GM23338 (cell line): ENCODE results near the gene CTDP1. TPM values are rescaled to one million over a fixed set of nuclear protein-coding genes. Genes with fewer than 3 reads are reported as not detected.

Source experiments
- ATAC-seq: fragments of 200-7000 bp; cut with Tn5 transposase; 3 replicates; pipeline ENCODE4 v1.9.1; 2020
- DNase-seq: peaks from one replicate; pipeline ENCODE4 v3.0.0-alpha.2; 2015; ENCODE audit warnings: low spot score
- H2AFZ ChIP-seq: fragments of 200-600 bp; sonication (generic); 2 replicates; pipeline ENCODE4 v1.8.0; 2016; ENCODE audit warnings: antibody characterized with exemption, mild to moderate bottlenecking, moderate library complexity
- H3F3A ChIP-seq: fragments of 200-600 bp; sonication (generic); replicated peaks from 2 replicates; pipeline ENCODE4 v1.8.0; 2017; ENCODE audit warnings: antibody characterized with exemption, mixed run types, low read depth
- H3K27ac ChIP-seq: fragments of 200-600 bp; sonication (generic); 2 replicates; pipeline ENCODE4 v1.6.1; 2016; ENCODE audit warnings: low read depth
- H3K27me3 ChIP-seq: fragments of 200-600 bp; sonication (generic); 2 replicates; pipeline ENCODE4 v1.8.0; 2016; ENCODE audit warnings: mild to moderate bottlenecking, mixed run types, moderate library complexity; ENCODE audit not compliant: insufficient read depth
- H3K36me3 ChIP-seq: fragments of 200-600 bp; sonication (generic); 2 replicates; pipeline ENCODE4 v1.8.0; 2016; ENCODE audit warnings: mild to moderate bottlenecking; ENCODE audit not compliant: insufficient read depth
- H3K4me1 ChIP-seq: fragments of 200-600 bp; sonication (generic); 2 replicates; pipeline ENCODE4 v1.8.0; 2016; ENCODE audit warnings: mild to moderate bottlenecking, moderate library complexity; ENCODE audit not compliant: insufficient read depth
- H3K4me2 ChIP-seq: fragments of 200-600 bp; sonication (generic); 2 replicates; pipeline ENCODE4 v1.7.1; 2017; ENCODE audit warnings: mixed run types
- H3K4me3 ChIP-seq: fragments of 200-600 bp; sonication (generic); 2 replicates; pipeline ENCODE4 v1.6.1; 2016; ENCODE audit warnings: mixed run types
- H3K79me2 ChIP-seq: fragments of 200-600 bp; sonication (generic); replicated peaks from 2 replicates; pipeline ENCODE4 v1.8.0; 2017; ENCODE audit warnings: mild to moderate bottlenecking; ENCODE audit not compliant: insufficient read depth
- H3K9me2 ChIP-seq: fragments of 200-600 bp; sonication (generic); 2 replicates; pipeline ENCODE4 v1.8.0; 2017; ENCODE audit not compliant: insufficient read depth
- H4K20me1 ChIP-seq: fragments of 200-600 bp; sonication (generic); replicated peaks from 2 replicates; pipeline ENCODE4 v1.8.0; 2017; ENCODE audit warnings: mild to moderate bottlenecking; ENCODE audit not compliant: insufficient read depth
- H3K27ac Mint-ChIP-seq: 2 replicates; pipeline ENCODE4 v1.8.0; 2020; ENCODE audit warnings: inconsistent platforms, mild to moderate bottlenecking, moderate library complexity, mixed read lengths
- H3K27me3 Mint-ChIP-seq: 3 replicates; pipeline ENCODE4 v1.8.0; 2022; ENCODE audit warnings: low read depth, mild to moderate bottlenecking, moderate library complexity, mixed read lengths, inconsistent platforms; ENCODE audit not compliant: insufficient read depth, poor library complexity
- H3K36me3 Mint-ChIP-seq: 3 replicates; pipeline ENCODE4 v1.8.0; 2021; ENCODE audit warnings: low read depth, mild to moderate bottlenecking, inconsistent platforms, moderate library complexity, mixed read lengths
- H3K4me1 Mint-ChIP-seq: 3 replicates; pipeline ENCODE4 v1.8.0; 2020; ENCODE audit warnings: mild to moderate bottlenecking, inconsistent platforms, mixed read lengths
- H3K4me3 Mint-ChIP-seq: 3 replicates; pipeline ENCODE4 v1.8.0; 2021; ENCODE audit warnings: moderate library complexity, mild to moderate bottlenecking, inconsistent platforms, mixed read lengths
- H3K9me3 Mint-ChIP-seq: 3 replicates; pipeline ENCODE4 v1.8.0; 2020; ENCODE audit warnings: moderate library complexity, mild to moderate bottlenecking, inconsistent platforms, mixed read lengths
- EZH2 ChIP-seq: fragments of 200-600 bp; sonication (generic); IDR thresholded peaks from one replicate; pipeline ENCODE4 v1.8.0; 2017; ENCODE audit warnings: antibody characterized with exemption, mild to moderate bottlenecking, low read depth; ENCODE audit not compliant: unreplicated experiment
- EZH2phosphoT487 ChIP-seq: fragments of 200-600 bp; sonication (generic); IDR thresholded peaks from one replicate; pipeline ENCODE4 v1.8.1; 2018; ENCODE audit warnings: antibody characterized with exemption; ENCODE audit not compliant: unreplicated experiment
- POLR2AphosphoS5 ChIP-seq: IDR thresholded peaks from 2 replicates; pipeline ENCODE4 v1.6.1; 2016; ENCODE audit warnings: antibody characterized with exemption, low read depth
- STAT1 ChIP-seq: IDR thresholded peaks from one replicate; pipeline ENCODE4 v1.6.1; 2016; ENCODE audit warnings: antibody characterized with exemption; ENCODE audit not compliant: unreplicated experiment
- ZNF114 ChIP-seq: fragments of 250-450 bp; sonication (Bioruptor Pico); IDR thresholded peaks from 2 replicates; pipeline ENCODE4 v1.5.0; 2020; ENCODE audit warnings: mild to moderate bottlenecking, moderate library complexity
- ZNF462 ChIP-seq: fragments of 250-450 bp; sonication (Bioruptor Pico); IDR thresholded peaks from 2 replicates; pipeline ENCODE4 v1.5.0; 2020; ENCODE audit warnings: mild to moderate bottlenecking, moderate library complexity
- polyA plus RNA-seq: library from polyadenylated mRNA; unstranded; fragments of >200 nt; fragmentation: Nextera tagmentation; extraction: Ambion mirVana; gene quantifications from 2 replicates; pipeline ENCODE4 v1.2.1, GENCODE V29; 2016
- total RNA-seq: library from RNA; depleted of rRNA; stranded (reverse); fragments of >200 nt; shearing (Covaris generic); gene quantifications from 2 replicates; pipeline ENCODE4 v1.2.3, GENCODE V29; 2014

CTDP1 gene
- total and polyA plus RNA-seq, 2 experiments from 2014 or later, result 9.4 to 51.6 TPM

GRCh38 chr18:79742076-79742475, 62.5 kb downstream of the CTDP1 start:
- Mint-ChIP-seq H3K27ac (no peak overlapping the region), H3K27me3 (peaks cover 7% of the 10 kb centered on the region), H3K4me3 (no peak overlapping the region), H3K9me3 (no peaks in the 10 kb centered on the region; the same call in 2 of the 3 replicates), H3K36me3 (peaks cover 38% of the 10 kb centered on the region), H3K4me1 (no peaks in the 10 kb centered on the region)
- H3K27ac ChIP-seq, result no peak overlapping the region
- TF ChIP-seq POLR2AphosphoS5 (no peak), ZNF114 (no peak)
- no peak overlapping the region for H2AFZ ChIP-seq
- peaks cover 9% of the 10 kb centered on the region for H4K20me1 ChIP-seq
- ATAC-seq (no peak), DNase-seq (no peak)
- no peaks in the 10 kb centered on the region for H3K36me3 ChIP-seq
- no peaks in the 10 kb centered on the region for H3K9me2 ChIP-seq
- H3F3A ChIP-seq, result no peaks in the 10 kb centered on the region
- no peaks in the 10 kb centered on the region for H3K4me1 ChIP-seq
- H3K4me2 ChIP-seq, result no peak overlapping the region
- H3K79me2 ChIP-seq, result no peaks in the 10 kb centered on the region
- no peaks in the 10 kb centered on the region for H3K27me3 ChIP-seq
- no peak overlapping the region for H3K4me3 ChIP-seq

GRCh38 chr18:79744625-79745024, 65.0 kb downstream of the CTDP1 start:
- Histone ChIP-seq H3K79me2 (no peaks in the 10 kb centered on the region), H3K4me2 (no peak overlapping the region), H3K4me1 (no peaks in the 10 kb centered on the region), H3K36me3 (no peaks in the 10 kb centered on the region), H3K27ac (no peak overlapping the region), H3K9me2 (no peaks in the 10 kb centered on the region), H4K20me1 (peaks cover 9% of the 10 kb centered on the region), H2AFZ (no peak overlapping the region), H3K4me3 (no peak overlapping the region), H3F3A (no peaks in the 10 kb centered on the region), H3K27me3 (no peaks in the 10 kb centered on the region)
- no peak for DNase-seq
- Mint-ChIP-seq H3K36me3 (peaks cover 28% of the 10 kb centered on the region), H3K27me3 (peaks cover 7% of the 10 kb centered on the region), H3K9me3 (no peaks in the 10 kb centered on the region; the same call in 2 of the 3 replicates), H3K27ac (no peak overlapping the region), H3K4me1 (no peaks in the 10 kb centered on the region), H3K4me3 (no peak overlapping the region)
- TF ChIP-seq STAT1, result no peak
- TF ChIP-seq ZNF462 (CRISPR knock-in tag), result no peak
- TF ChIP-seq EZH2, result no peak
- no peak for TF ChIP-seq POLR2AphosphoS5
- no peak for TF ChIP-seq EZH2phosphoT487
- ATAC-seq, result no peak
